Body of pancreas (tissue), 4 donors: ENCODE measurements around the gene DCXR.

Source experiments
- CTCF ChIP-seq, 7 experiments: fragments of 450-650 bp in 4 of 7; fragments of 200-600 bp in 3 of 7; sonication (generic) in 3 of 7; IDR thresholded peaks; one replicate each; pipeline ENCODE4 v1.5.1; 2016 to 2019; ENCODE audit warnings: antibody characterized with exemption in 7 of 7
- POLR2A ChIP-seq, 3 donors: fragments of 450-650 bp; IDR thresholded peaks; one replicate each; pipeline ENCODE4 v1.6.1; 2016; ENCODE audit warnings: antibody characterized with exemption in 3 of 3, mild to moderate bottlenecking in 2 of 3

DNA sequence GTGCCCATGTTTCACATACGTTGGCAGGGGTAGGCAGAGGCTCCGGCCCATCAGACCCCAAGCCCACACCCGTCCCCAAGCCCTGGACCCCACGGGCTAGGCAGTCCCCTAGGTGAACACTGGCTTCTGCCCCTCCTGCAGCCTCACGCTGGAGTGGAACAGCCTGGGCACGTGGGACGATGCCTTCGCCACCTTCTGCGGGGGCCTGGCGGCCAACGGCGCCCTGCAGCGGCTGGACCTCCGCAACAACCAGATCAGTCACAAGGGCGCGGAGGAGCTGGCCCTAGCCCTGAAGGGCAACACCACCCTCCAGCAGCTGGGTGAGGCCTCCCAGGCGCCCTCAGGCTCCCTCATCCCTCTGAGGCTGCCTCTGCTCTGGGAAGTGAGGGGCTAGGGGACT lies 12.6 kb downstream of the DCXR start:
- TF ChIP-seq CTCF (IDR thresholded peaks at IDR 0.05) (no peak), POLR2A (IDR thresholded peaks at IDR 0.05) (no peak)
